BJ (cell line): ENCODE results near the gene SLC2A11. TPM values are rescaled to one million over a fixed set of nuclear protein-coding genes. Genes with fewer than 3 reads are reported as not detected.

ENCODE experiments used
- CTCF ChIA-PET: fragments of 350-600 bp; formaldehyde crosslinking; extraction: SDS; loops from one replicate; lab custom pipeline; 2021; ENCODE audit warnings: antibody characterized with exemption, inconsistent platforms; lab: Yijun Ruan, JAX
- POLR2A ChIA-PET: fragments of 300-600 bp; sonication (Branson Sonifier 250); formaldehyde crosslinking; extraction: SDS; loops from one replicate; lab custom pipeline; 2021; ENCODE audit warnings: antibody characterized with exemption; lab: Charles Lee
- DNase-seq: peaks from one replicate; pipeline ENCODE4 v3.0.0-alpha.2; 2011; ENCODE audit warnings: low read depth
- H3K27me3 ChIP-seq: 2 replicates; pipeline ENCODE4 v1.6.0; 2011; ENCODE audit warnings: low read length; ENCODE audit not compliant: control insufficient read depth, insufficient read depth
- H3K36me3 ChIP-seq: 2 replicates; pipeline ENCODE4 v1.5.1; 2011; ENCODE audit warnings: low read length; ENCODE audit not compliant: control insufficient read depth, insufficient read depth
- H3K4me3 ChIP-seq: 2 replicates; pipeline ENCODE4 v1.5.1; 2011; ENCODE audit warnings: low read depth, mild to moderate bottlenecking, control low read depth, low read length
- polyA plus RNA-seq: library from polyadenylated mRNA; depleted of rRNA; stranded (reverse); fragments of >200 nt; gene quantifications from 2 replicates; pipeline ENCODE4 v1.2.3, GENCODE V29; 2011
- TF ChIP-seq, protein P1 (sequence below): IDR thresholded peaks from 2 replicates; pipeline ENCODE4 v1.5.1; 2011; ENCODE audit warnings: low read depth, mild to moderate bottlenecking, control low read depth, inconsistent platforms, low read length, moderate library complexity; ENCODE audit not compliant: insufficient read depth

SLC2A11 gene
- polyA plus RNA-seq, 1 experiment: 14.7 TPM

DNA sequence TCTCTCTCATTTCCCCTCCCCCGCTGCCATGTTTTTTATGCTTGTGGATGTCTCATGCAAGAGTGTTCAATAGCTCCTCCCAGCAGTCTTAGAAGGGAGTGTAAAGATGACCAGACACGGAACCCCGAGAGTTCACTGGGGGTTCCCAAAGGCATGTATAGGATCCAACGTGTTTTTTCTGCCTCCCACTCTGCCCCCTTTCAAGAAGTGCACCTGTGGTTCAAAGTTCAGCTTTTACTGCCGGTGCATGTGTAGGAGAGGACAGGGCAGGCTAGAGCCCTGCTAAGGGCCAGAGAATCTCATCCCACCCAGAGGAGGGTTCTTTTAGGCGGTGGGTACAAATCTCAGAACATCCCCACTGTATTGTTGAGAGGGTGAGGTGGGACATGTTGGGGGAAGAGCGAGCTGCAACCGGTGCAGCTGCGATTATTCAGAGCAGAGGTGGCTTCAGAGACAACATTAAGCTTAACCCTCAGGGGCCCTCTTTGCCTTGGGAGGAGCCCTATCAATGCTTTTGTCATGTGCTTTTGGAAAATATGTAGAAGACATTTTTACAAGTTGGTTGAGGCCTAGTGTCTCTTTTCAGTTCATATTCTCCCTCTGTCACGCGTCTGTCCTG is 51.0 kb downstream of the SLC2A11 start:
- no peak for DNase-seq
- Histone ChIP-seq H3K4me3 (no peak overlapping the region), H3K27me3 (no peaks in the 10 kb centered on the region), H3K36me3 (no peaks in the 10 kb centered on the region)
- ChIA-PET POLR2A (interaction anchor here (0.5 to 0.7 kb wide), 2 partner anchors 65 to 74 kb away, joined by 3 to 6 read pairs; no protein-coding TSS in a partner anchor), CTCF (interaction anchor here (1.0 to 1.4 kb wide), 2 partner anchors 14 to 47 kb away, joined by 3 to 8 read pairs; partner anchors contain the start of gene MIF)
- TF ChIP-seq, protein P1, sequence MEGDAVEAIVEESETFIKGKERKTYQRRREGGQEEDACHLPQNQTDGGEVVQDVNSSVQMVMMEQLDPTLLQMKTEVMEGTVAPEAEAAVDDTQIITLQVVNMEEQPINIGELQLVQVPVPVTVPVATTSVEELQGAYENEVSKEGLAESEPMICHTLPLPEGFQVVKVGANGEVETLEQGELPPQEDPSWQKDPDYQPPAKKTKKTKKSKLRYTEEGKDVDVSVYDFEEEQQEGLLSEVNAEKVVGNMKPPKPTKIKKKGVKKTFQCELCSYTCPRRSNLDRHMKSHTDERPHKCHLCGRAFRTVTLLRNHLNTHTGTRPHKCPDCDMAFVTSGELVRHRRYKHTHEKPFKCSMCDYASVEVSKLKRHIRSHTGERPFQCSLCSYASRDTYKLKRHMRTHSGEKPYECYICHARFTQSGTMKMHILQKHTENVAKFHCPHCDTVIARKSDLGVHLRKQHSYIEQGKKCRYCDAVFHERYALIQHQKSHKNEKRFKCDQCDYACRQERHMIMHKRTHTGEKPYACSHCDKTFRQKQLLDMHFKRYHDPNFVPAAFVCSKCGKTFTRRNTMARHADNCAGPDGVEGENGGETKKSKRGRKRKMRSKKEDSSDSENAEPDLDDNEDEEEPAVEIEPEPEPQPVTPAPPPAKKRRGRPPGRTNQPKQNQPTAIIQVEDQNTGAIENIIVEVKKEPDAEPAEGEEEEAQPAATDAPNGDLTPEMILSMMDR: no peak

- H3K27me3 ChIP-seq: no peaks in the 10 kb centered on the region
- H3K4me3 ChIP-seq: no peak overlapping the region
- POLR2A ChIA-PET: no interaction called here
- TF ChIP-seq, protein P1: no peak
- CTCF ChIA-PET: interaction anchor here (1.0 to 1.4 kb wide), 2 partner anchors 15 to 48 kb away, joined by 3 to 8 read pairs; partner anchors contain the start of gene MIF
- no peaks in the 10 kb centered on the region for H3K36me3 ChIP-seq
- no peak for DNase-seq
These were observed 51.7 kb downstream of the SLC2A11 start for GRCh38 chr22:23909296-23909898.

DNA sequence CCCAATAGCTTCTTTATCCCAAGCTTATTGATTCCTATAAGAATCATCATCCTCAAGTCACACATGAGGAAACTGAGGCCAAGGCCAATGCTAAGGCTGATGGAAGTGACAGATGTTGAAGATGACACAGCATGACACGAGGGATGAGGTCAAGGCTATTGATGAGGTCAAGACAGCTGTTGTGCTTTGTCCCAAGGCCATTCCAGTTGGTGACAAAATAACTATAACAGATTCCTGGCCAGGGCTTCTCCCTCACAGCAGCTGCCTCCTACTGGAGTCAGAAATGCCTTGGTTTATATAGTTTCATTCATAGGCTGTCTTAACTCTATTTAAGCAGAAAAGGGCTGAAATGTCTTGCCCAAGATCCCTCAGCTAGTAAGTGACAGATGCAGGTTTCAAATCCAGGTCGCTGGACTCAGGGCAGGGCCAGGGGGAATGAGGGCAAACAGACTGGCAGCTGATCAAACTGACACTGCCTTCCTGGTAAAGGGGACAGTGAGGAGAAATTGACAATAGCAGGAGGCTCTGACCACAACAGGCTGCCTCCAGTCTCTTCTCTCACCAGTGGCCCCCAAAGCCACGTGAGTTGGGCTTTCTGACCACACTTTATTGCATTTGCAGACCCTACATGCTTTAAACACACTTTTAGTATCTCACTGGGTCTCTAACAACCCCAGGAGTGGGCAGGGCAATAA is 53.0 kb downstream of the SLC2A11 start:
- DNase-seq: no peak
- H3K4me3 ChIP-seq: no peak overlapping the region
- H3K36me3 ChIP-seq: no peaks in the 10 kb centered on the region; the same call in 1 of the 2 replicates
- TF ChIP-seq, protein P1: no peak
- ChIA-PET CTCF (interaction anchor here (0.7 kb wide), 1 partner anchor 12 kb away, joined by 3 read pairs; no protein-coding TSS in a partner anchor), POLR2A (no interaction called here)
- H3K27me3 ChIP-seq: no peaks in the 10 kb centered on the region

DNA sequence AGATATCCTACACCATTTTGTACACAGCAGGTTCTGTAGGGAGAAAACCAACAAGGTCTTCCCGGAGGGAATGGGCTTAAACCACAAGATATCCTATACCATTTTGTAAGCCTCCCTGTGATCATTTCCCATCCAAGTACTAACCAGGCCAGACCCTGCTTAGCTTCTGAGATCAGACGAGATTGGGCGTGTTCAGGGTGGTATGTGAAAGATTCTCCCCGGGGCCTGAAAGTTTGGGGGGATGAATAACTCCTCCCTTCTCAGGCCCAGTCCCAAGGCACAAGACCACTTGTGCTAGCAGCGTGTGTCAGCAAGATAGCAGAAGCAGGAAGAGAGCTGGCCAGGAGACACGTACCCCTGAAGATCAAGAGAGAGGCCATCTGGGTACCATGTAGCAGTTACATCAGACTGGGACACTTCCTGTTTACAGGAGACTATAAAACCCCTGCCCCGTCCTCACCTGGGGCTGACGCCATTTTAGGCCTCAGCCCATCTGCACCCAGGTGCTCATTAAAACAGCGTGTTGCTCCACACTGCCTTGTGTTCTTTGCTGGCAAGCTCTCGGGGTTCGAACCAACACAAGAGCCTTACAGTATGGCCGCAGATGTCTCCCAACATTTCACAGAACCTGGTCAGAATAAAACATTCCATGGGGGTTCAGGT is 53.8 kb downstream of the SLC2A11 start:
- no peaks in the 10 kb centered on the region; the same call in 1 of the 2 replicates for H3K36me3 ChIP-seq
- H3K27me3 ChIP-seq: no peaks in the 10 kb centered on the region
- DNase-seq: no peak
- TF ChIP-seq, protein P1: no peak
- no peak overlapping the region for H3K4me3 ChIP-seq
- ChIA-PET CTCF (interaction anchor here (0.7 to 3.1 kb wide), 2 partner anchors 13 to 17 kb away, joined by 3 to 11 read pairs; partner anchors contain the start of gene MIF), POLR2A (no interaction called here)
